GM21619 (cell line): ENCODE data around the gene HEXIM1.

ENCODE experiments used
- ATAC-seq: cut with Tn5 transposase; IDR thresholded peaks from one replicate; pipeline ENCODE4 v1.9.1; 2021; ENCODE audit not compliant: unreplicated experiment

The HEXIM1 gene

GRCh38 chr17:45145035-45145389 is 3.3 kb upstream of the HEXIM1 start:
- no peak for ATAC-seq

GRCh38 chr17:45146166-45146565 is 2.1 kb upstream of the HEXIM1 start:
- ATAC-seq = no peak

GRCh38 chr17:45146592-45146889 is 1.7 kb upstream of the HEXIM1 start:
- no peak for ATAC-seq

GRCh38 chr17:45146890-45147580 is 1.2 kb upstream of the HEXIM1 start:
- no peak for ATAC-seq

- no peak for ATAC-seq
These were observed 593 bp upstream of the HEXIM1 start for GRCh38 chr17:45147581-45148182.

GRCh38 chr17:45149037-45149668 is 878 bp downstream of the HEXIM1 start:
- no peak for ATAC-seq

GRCh38 chr17:45149669-45150664 is 1.7 kb downstream of the HEXIM1 start:
- no peak for ATAC-seq

- ATAC-seq = no peak
These were observed 2.9 kb downstream of the HEXIM1 start for GRCh38 chr17:45150911-45151809.

- ATAC-seq = no peak
These were observed 6.8 kb downstream of the HEXIM1 start for GRCh38 chr17:45155029-45155428.

GRCh38 chr17:45155483-45155882 is 7.2 kb downstream of the HEXIM1 start:
- ATAC-seq = no peak

GRCh38 chr17:45156242-45156641 is 8.0 kb downstream of the HEXIM1 start:
- ATAC-seq = no peak

GRCh38 chr17:45160447-45161287 is 12.4 kb downstream of the HEXIM1 start:
- peak; percentile 21 for ATAC-seq

GRCh38 chr17:45161288-45162024 is 13.2 kb downstream of the HEXIM1 start, which contains the start of gene HEXIM2:
Gene HEXIM2, plus strand, starts transcription at chr17:45161875. Its CDS starts 919 bp downstream, at chr17:45162794.
- peak; percentile 81 for ATAC-seq

- no peak for ATAC-seq
These were observed 13.9 kb downstream of the HEXIM1 start for GRCh38 chr17:45162025-45162687.

GRCh38 chr17:45164734-45165269 is 16.5 kb downstream of the HEXIM1 start:
- no peak for ATAC-seq

GRCh38 chr17:45168991-45169752 is 20.9 kb downstream of the HEXIM1 start:
- ATAC-seq = no peak

- no peak for ATAC-seq
These were observed 22.1 kb downstream of the HEXIM1 start for GRCh38 chr17:45170280-45170930.
